Loucy (cell line): ENCODE measurements around the gene OSBPL3.

Experiments used
- H2AFZ ChIP-seq: fragments of 200-600 bp; sonication (generic); 2 replicates; pipeline ENCODE4 v1.6.0; 2016; ENCODE audit warnings: antibody characterized with exemption, mild to moderate bottlenecking, low read length, moderate library complexity
- H3F3A ChIP-seq: fragments of 200-600 bp; 2 replicates; pipeline ENCODE4 v1.6.0; 2016; ENCODE audit warnings: antibody characterized with exemption, low read depth, mild to moderate bottlenecking
- H3K27me3 ChIP-seq: fragments of 200-600 bp; sonication (generic); 2 replicates; pipeline ENCODE4 v1.6.1; 2014; ENCODE audit warnings: low read length, mild to moderate bottlenecking; ENCODE audit not compliant: insufficient read depth, poor library complexity, severe bottlenecking
- H3K36me3 ChIP-seq: fragments of 200-600 bp; sonication (generic); 2 replicates; pipeline ENCODE4 v1.6.1; 2016; ENCODE audit warnings: low read length; ENCODE audit not compliant: insufficient read depth
- H3K4me1 ChIP-seq: fragments of 200-600 bp; sonication (generic); 2 replicates; pipeline ENCODE4 v1.5.1; 2014; ENCODE audit warnings: low read length, mild to moderate bottlenecking; ENCODE audit not compliant: insufficient read depth, poor library complexity, severe bottlenecking
- H3K4me2 ChIP-seq: fragments of 200-600 bp; sonication (generic); 2 replicates; pipeline ENCODE4 v1.6.0; 2014; ENCODE audit warnings: antibody characterized with exemption, low read length, low read depth, mild to moderate bottlenecking; ENCODE audit not compliant: poor library complexity, severe bottlenecking
- H3K4me3 ChIP-seq: fragments of 200-600 bp; sonication (generic); 2 replicates; pipeline ENCODE4 v1.5.1; 2014; ENCODE audit warnings: low read length, mild to moderate bottlenecking, mixed read lengths; ENCODE audit not compliant: poor library complexity, severe bottlenecking
- H3K79me2 ChIP-seq: fragments of 200-600 bp; sonication (generic); 2 replicates; pipeline ENCODE4 v1.6.1; 2014; ENCODE audit warnings: low read length; ENCODE audit not compliant: insufficient read depth
- H3K9ac ChIP-seq: fragments of 200-600 bp; sonication (generic); 2 replicates; pipeline ENCODE4 v1.6.0; 2014; ENCODE audit warnings: mild to moderate bottlenecking, low read depth, low read length, moderate library complexity; ENCODE audit not compliant: poor library complexity, severe bottlenecking
- H3K9me2 ChIP-seq: fragments of 200-600 bp; sonication (generic); replicated peaks from 2 replicates; pipeline ENCODE4 v1.6.1; 2016; ENCODE audit warnings: low read depth, low read length, mixed read lengths
- H3K9me3 ChIP-seq: fragments of 200-600 bp; sonication (generic); 2 replicates; pipeline ENCODE4 v1.6.1; 2014; ENCODE audit warnings: mild to moderate bottlenecking, antibody characterized with exemption, low read length, low read depth; ENCODE audit not compliant: insufficient read depth
- H4K20me1 ChIP-seq: fragments of 200-600 bp; sonication (generic); 2 replicates; pipeline ENCODE4 v1.6.0; 2014; ENCODE audit warnings: antibody characterized with exemption, low read length, mild to moderate bottlenecking; ENCODE audit not compliant: insufficient read depth, poor library complexity, severe bottlenecking
- EZH2phosphoT487 ChIP-seq: fragments of 200-600 bp; IDR thresholded peaks from 2 replicates; pipeline ENCODE4 v1.6.1; 2018; ENCODE audit warnings: antibody characterized with exemption, mild to moderate bottlenecking, moderate library complexity, borderline replicate concordance
- TF ChIP-seq, protein P1 (sequence below): fragments of 200-600 bp; sonication (generic); conservative IDR thresholded peaks from 2 replicates; pipeline ENCODE4 v1.5.1; 2014; ENCODE audit warnings: mild to moderate bottlenecking, antibody characterized with exemption, low read length

OSBPL3 gene

GRCh38 chr7:24793982-24794648 is 185.9 kb downstream of the OSBPL3 start:
- no peak overlapping the region for H3K9ac ChIP-seq

GRCh38 chr7:24788961-24789576 is 190.9 kb downstream of the OSBPL3 start:
- Histone ChIP-seq H3K27me3 (no peaks in the 10 kb centered on the region), H3K9me3 (0 out of 2 replicates have a peak, but pooled peaks cover 3% of the 10 kb centered on the region), H3F3A (no peaks in the 10 kb centered on the region), H3K4me2 (no peak overlapping the region), H4K20me1 (no peaks in the 10 kb centered on the region), H3K9me2 (no peaks in the 10 kb centered on the region), H3K36me3 (no peaks in the 10 kb centered on the region), H3K79me2 (no peaks in the 10 kb centered on the region), H3K4me1 (no peaks in the 10 kb centered on the region), H3K4me3 (no peak overlapping the region), H3K9ac (no peak overlapping the region), H2AFZ (no peak overlapping the region)
- TF ChIP-seq, protein P1, sequence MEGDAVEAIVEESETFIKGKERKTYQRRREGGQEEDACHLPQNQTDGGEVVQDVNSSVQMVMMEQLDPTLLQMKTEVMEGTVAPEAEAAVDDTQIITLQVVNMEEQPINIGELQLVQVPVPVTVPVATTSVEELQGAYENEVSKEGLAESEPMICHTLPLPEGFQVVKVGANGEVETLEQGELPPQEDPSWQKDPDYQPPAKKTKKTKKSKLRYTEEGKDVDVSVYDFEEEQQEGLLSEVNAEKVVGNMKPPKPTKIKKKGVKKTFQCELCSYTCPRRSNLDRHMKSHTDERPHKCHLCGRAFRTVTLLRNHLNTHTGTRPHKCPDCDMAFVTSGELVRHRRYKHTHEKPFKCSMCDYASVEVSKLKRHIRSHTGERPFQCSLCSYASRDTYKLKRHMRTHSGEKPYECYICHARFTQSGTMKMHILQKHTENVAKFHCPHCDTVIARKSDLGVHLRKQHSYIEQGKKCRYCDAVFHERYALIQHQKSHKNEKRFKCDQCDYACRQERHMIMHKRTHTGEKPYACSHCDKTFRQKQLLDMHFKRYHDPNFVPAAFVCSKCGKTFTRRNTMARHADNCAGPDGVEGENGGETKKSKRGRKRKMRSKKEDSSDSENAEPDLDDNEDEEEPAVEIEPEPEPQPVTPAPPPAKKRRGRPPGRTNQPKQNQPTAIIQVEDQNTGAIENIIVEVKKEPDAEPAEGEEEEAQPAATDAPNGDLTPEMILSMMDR: no peak
- TF ChIP-seq EZH2phosphoT487: no peak

More at GRCh38 chr7:24793982-24794648, 185.9 kb downstream of the OSBPL3 start:
- Histone ChIP-seq H3K9me2 (no peaks in the 10 kb centered on the region), H2AFZ (no peak overlapping the region), H3K4me3 (no peak overlapping the region), H3K36me3 (peaks cover 6% of the 10 kb centered on the region; the same call in 1 of the 2 replicates), H3F3A (no peaks in the 10 kb centered on the region), H3K4me2 (no peak overlapping the region), H3K79me2 (no peaks in the 10 kb centered on the region), H3K27me3 (no peaks in the 10 kb centered on the region), H4K20me1 (no peaks in the 10 kb centered on the region), H3K9me3 (no peaks in the 10 kb centered on the region), H3K4me1 (no peaks in the 10 kb centered on the region)
- TF ChIP-seq, protein P1: no peak
- TF ChIP-seq EZH2phosphoT487: no peak

DNA sequence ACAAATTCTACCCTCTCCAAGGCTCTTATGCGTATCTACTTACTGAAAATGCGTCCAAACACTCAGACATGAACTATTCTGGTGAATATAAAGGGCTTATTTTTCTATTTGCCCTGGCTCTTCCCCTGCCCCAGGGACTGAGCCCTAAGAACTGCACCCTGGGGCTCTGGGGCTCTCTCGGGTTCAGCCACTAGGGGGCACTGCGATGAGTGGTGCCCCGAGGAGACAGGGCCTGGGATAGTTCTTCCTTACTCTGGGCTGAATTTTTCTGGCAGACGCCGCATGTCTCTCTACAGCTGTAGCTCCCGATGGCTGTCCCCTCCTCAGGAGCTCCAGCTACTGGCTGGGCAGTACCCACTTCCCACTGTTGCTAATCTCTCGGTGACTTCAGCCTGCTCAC is 191.9 kb downstream of the OSBPL3 start:
- H3K27me3 ChIP-seq: no peaks in the 10 kb centered on the region

More for the DNA sequence above, 191.9 kb downstream of the OSBPL3 start:
- Histone ChIP-seq H3K9me3 (peaks cover 10% of the 10 kb centered on the region), H3K4me2 (no peak overlapping the region), H3F3A (no peaks in the 10 kb centered on the region), H3K4me3 (no peak overlapping the region), H3K9ac (no peak overlapping the region), H2AFZ (no peak overlapping the region), H3K36me3 (no peaks in the 10 kb centered on the region), H3K9me2 (no peaks in the 10 kb centered on the region), H3K4me1 (no peaks in the 10 kb centered on the region), H4K20me1 (no peaks in the 10 kb centered on the region), H3K79me2 (no peaks in the 10 kb centered on the region)
- TF ChIP-seq, protein P1: peak; percentile 65
- no peak for TF ChIP-seq EZH2phosphoT487
